GM12865 (cell line): Measurements from ENCODE around the gene MYOD1.

Experiments
- DNase-seq: peaks from one replicate; pipeline ENCODE4 v3.0.0; 2010; ENCODE audit warnings: low read depth
- H3K4me3 ChIP-seq: 2 replicates; pipeline ENCODE4 v1.5.1; 2011; ENCODE audit warnings: mild to moderate bottlenecking, low read depth, low read length, control low read depth
- TF ChIP-seq, protein P1 (sequence below): IDR thresholded peaks from 2 replicates; pipeline ENCODE4 v1.5.1; 2011; ENCODE audit warnings: low read length, control low read depth, low read depth, inconsistent platforms; ENCODE audit not compliant: insufficient read depth; ENCODE audit errors: missing control alignments

Gene MYOD1

DNA sequence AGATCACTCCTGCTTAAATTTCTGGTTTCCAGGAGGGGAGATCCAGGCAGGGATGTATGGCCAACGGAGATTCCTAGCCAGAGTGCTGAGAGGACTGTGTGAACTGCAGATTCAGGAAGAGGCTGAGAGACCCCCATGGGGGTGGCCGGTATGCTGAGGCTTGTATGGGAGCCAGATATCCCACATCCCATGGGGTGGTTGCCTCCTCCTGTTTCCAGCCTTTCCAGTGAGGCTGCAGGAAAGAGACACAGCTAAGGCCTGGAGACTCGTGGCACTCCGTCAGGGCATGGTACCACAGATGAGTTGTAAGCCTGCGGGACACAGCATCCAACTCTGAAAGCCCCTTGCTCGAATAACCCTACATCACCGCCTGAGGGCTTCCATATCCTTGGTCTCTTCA lies 1.4 kb upstream of the MYOD1 start:
- TF ChIP-seq, protein P1, sequence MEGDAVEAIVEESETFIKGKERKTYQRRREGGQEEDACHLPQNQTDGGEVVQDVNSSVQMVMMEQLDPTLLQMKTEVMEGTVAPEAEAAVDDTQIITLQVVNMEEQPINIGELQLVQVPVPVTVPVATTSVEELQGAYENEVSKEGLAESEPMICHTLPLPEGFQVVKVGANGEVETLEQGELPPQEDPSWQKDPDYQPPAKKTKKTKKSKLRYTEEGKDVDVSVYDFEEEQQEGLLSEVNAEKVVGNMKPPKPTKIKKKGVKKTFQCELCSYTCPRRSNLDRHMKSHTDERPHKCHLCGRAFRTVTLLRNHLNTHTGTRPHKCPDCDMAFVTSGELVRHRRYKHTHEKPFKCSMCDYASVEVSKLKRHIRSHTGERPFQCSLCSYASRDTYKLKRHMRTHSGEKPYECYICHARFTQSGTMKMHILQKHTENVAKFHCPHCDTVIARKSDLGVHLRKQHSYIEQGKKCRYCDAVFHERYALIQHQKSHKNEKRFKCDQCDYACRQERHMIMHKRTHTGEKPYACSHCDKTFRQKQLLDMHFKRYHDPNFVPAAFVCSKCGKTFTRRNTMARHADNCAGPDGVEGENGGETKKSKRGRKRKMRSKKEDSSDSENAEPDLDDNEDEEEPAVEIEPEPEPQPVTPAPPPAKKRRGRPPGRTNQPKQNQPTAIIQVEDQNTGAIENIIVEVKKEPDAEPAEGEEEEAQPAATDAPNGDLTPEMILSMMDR, result no peak
- DNase-seq, result no peak
- H3K4me3 ChIP-seq, result no peak overlapping the region

DNA sequence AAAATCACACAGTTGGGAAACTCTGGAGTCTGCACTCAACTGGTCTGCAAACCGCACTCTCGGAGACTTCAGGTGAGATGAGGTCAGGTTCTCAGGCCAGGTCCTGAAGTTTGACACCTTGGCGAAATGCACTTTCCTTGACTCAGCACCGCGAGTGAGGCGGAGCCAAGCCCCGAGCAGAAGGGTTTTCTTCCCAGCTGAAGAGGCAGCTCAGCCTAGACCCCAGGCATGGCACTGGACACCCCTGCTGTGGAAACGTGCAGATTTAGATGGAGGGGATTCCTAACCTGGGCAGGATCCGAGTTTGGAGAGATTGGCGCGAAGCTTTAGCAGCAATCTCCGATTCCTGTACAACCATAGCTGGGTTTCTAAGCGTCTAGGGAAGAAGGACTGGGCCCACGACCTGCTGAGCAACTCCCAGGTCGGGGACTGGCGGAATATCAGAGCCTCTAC lies 835 bp upstream of the MYOD1 start:
- no peak overlapping the region for H3K4me3 ChIP-seq
- DNase-seq, result no peak
- TF ChIP-seq, protein P1, result no peak

DNA sequence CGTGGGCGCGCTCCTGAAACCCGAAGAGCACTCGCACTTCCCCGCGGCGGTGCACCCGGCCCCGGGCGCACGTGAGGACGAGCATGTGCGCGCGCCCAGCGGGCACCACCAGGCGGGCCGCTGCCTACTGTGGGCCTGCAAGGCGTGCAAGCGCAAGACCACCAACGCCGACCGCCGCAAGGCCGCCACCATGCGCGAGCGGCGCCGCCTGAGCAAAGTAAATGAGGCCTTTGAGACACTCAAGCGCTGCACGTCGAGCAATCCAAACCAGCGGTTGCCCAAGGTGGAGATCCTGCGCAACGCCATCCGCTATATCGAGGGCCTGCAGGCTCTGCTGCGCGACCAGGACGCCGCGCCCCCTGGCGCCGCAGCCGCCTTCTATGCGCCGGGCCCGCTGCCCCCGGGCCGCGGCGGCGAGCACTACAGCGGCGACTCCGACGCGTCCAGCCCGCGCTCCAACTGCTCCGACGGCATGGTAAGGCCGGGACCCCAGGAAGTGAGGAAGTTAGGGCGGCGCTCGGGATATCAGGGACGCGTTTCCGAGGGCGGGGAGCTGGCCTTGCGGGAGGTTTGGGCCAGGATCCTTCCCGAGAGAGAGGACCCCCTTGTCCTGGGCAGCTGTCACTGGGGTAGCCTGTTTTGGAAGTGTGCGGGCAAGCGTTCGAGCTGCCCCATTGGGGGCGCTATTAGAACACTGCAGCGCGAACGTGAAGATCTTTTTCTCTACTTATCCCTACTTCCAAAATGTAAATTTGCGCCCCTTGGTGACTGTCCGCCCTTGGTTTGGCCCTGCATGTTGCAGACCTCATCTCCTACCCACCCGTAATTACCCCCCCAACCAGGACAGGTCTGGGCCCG lies 796 bp downstream of the MYOD1 start:
- no peak overlapping the region for H3K4me3 ChIP-seq
- DNase-seq, result no peak

DNA sequence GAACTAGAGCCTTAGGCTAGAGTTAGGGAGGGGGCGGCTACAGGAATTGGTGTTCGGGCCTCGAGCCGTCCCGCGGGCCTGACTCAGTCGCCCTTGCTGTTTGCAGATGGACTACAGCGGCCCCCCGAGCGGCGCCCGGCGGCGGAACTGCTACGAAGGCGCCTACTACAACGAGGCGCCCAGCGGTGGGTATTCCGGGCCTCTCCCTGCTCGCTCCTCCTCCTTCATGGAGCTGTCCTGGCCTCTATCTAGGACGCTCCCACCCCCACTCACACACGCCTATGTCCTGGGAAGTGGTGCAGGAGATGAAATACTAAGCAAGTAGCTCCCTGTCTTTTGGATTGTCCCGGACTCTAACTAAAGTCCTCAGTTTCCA lies 1.4 kb downstream of the MYOD1 start:
- H3K4me3 ChIP-seq, result no peak overlapping the region
- TF ChIP-seq, protein P1, result no peak
- DNase-seq, result no peak

More for the DNA sequence above, 796 bp downstream of the MYOD1 start:
- TF ChIP-seq, protein P1, result no peak

DNA sequence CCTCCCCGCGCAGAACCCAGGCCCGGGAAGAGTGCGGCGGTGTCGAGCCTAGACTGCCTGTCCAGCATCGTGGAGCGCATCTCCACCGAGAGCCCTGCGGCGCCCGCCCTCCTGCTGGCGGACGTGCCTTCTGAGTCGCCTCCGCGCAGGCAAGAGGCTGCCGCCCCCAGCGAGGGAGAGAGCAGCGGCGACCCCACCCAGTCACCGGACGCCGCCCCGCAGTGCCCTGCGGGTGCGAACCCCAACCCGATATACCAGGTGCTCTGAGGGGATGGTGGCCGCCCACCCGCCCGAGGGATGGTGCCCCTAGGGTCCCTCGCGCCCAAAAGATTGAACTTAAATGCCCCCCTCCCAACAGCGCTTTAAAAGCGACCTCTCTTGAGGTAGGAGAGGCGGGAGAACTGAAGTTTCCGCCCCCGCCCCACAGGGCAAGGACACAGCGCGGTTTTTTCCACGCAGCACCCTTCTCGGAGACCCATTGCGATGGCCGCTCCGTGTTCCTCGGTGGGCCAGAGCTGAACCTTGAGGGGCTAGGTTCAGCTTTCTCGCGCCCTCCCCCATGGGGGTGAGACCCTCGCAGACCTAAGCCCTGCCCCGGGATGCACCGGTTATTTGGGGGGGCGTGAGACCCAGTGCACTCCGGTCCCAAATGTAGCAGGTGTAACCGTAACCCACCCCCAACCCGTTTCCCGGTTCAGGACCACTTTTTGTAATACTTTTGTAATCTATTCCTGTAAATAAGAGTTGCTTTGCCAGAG lies 2.0 kb downstream of the MYOD1 start:
- TF ChIP-seq, protein P1, result no peak

DNA sequence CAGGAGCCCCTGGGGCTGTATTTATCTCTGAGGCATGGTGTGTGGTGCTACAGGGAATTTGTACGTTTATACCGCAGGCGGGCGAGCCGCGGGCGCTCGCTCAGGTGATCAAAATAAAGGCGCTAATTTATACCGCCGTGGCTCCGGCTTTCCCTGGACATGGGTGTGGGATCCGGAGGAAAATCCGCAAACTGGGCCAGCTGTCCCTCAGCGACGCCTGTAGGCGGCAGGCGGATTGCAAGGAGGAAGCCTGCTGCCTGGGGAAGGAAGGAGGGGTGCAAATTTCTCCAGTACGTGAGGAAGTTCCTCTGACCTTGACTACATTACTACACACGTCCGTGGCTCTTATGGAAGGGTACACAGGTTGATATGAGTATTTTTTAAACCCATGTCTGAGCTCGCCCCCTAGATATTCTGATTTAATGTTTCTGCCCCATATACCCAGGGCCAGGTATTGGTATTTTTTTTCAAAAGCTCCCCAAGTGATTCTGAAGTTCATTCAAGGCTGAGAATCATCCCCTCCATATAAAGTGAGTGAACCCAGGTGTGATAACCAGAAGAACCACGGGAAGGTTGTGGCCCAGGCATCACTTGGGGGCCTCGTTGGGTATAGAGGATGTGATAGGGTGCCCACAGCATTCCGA lies 2.8 kb downstream of the MYOD1 start:
- TF ChIP-seq, protein P1, result no peak
- DNase-seq, result no peak
- H3K4me3 ChIP-seq, result no peak overlapping the region

More for the DNA sequence above, 2.0 kb downstream of the MYOD1 start:
- no peak for DNase-seq
- H3K4me3 ChIP-seq, result no peak overlapping the region
